ENCODE measurements around the gene PLEKHH2. TPM values are rescaled to one million over a fixed set of nuclear protein-coding genes. Genes with fewer than 3 reads are reported as not detected.
"Not testable (repeated sequence)": the region's sequence is repeated elsewhere in the genome, so short reads cannot be mapped to it uniquely, and the experiment has no call there.

PLEKHH2 gene
- polyA plus RNA-seq, 1 donor: 14.7 TPM

GRCh38 chr2:43685357-43685756 lies 48.3 kb downstream of the PLEKHH2 start:
- no peak overlapping the region for H3K27ac ChIP-seq (ENCODE audit: low read length)
- no CpG with 5 or more reads among the region's 5 CpGs for WGBS (ENCODE audit: insufficient coverage, low lambda C conversion rate)
- H3K9me3 ChIP-seq (ENCODE audit: control insufficient read depth, low read depth, low read length): no peaks in the 10 kb centered on the region

DNA sequence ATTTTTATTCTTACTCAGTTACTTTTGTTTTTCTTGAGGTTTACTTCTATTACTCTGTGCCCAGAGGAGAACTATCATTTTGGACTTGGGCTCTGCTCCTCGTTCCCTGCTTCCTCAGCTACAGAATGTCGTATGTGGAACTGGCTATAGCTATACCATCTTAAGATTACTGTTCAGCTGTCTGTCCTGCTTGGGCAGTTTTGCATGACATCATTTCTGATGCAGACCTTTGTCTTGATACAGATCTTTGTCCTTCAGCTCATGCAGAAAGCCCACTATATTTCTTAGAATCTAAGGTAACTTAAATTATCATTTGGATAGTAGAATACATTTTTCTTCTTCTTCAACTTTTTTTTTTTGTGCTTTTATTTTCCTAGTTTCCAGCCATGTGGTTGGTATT lies 52.9 kb downstream of the PLEKHH2 start:
- Histone ChIP-seq H3K36me3 (ENCODE audit: control insufficient read depth, insufficient read depth, low read length) (no peaks in the 10 kb centered on the region), H3K4me3 (ENCODE audit: low read length) (no peak overlapping the region), H3K9me3 (ENCODE audit: control insufficient read depth, low read depth, low read length) (no peaks in the 10 kb centered on the region), H3K27ac (ENCODE audit: low read length) (no peak overlapping the region), H3K4me1 (ENCODE audit: control insufficient read depth, insufficient read depth, low read length) (no peaks in the 10 kb centered on the region), H3K27me3 (ENCODE audit: control insufficient read depth, insufficient read depth, low read length) (no peaks in the 10 kb centered on the region)
- DNase-seq: no peak
- no CpG with 5 or more reads among the region's 2 CpGs for WGBS (ENCODE audit: insufficient coverage, low lambda C conversion rate)

More at GRCh38 chr2:43685357-43685756, 48.3 kb downstream of the PLEKHH2 start:
- H3K4me3 ChIP-seq (ENCODE audit: low read length): no peak overlapping the region
- H3K27me3 ChIP-seq (ENCODE audit: control insufficient read depth, insufficient read depth, low read length): no peaks in the 10 kb centered on the region
- no peaks in the 10 kb centered on the region for H3K4me1 ChIP-seq (ENCODE audit: control insufficient read depth, insufficient read depth, low read length)
- no peaks in the 10 kb centered on the region for H3K36me3 ChIP-seq (ENCODE audit: control insufficient read depth, insufficient read depth, low read length)
- DNase-seq: no peak

DNA sequence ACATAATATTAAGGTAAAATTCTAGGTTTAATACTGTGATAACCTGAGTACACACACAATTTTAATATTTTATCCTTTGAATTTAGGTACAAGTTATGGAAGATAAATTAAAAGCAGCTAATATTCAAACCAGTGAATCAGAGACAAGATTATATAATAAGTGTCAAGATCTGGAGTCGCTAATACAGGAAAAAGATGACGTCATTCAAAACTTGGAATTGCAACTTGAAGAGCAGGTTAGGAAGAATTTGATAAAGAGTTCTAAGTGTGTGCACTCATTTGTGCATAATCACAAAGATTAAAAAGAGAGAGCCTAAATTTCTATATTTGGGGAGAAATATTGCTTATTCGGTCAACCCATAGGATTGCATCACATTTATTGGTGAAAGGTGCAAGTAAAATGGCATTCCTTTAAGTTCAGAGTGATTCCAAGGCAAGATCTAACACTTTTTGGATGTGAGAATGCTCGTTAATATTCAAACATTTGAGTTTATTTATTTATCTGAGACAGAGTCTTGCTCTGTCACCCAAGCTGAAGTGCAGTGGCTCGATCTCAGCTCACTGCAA lies 55.5 kb downstream of the PLEKHH2 start:
- WGBS (ENCODE audit: insufficient coverage, low lambda C conversion rate): 86% methylated on average over 2 of the region's 5 CpGs
- H3K27me3 ChIP-seq (ENCODE audit: control insufficient read depth, insufficient read depth, low read length): no peaks in the 10 kb centered on the region

DNA sequence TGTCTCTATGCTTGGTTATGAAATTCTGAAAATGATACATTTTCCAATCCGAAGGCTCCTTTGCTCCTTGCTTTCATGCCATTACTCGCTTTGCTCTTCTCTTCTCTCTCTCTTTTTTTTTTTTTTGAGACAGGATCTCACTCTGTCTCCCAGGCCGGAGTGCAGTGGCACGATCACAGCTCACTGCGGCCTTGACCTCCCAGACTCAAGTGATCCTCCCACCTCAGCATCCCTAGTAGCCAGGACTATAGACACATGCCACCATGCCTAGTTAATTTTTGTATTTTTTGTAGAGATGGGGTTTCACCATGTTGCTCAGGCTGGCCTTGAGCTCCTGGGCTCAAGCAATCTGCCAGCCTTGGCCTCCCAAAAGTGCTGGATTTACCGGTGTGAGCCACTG lies 61.1 kb downstream of the PLEKHH2 start:
- not testable (repeated sequence) for H3K36me3 ChIP-seq (ENCODE audit: control insufficient read depth, insufficient read depth, low read length); DNase-seq; H3K27ac ChIP-seq (ENCODE audit: low read length); H3K4me3 ChIP-seq (ENCODE audit: low read length); H3K4me1 ChIP-seq (ENCODE audit: control insufficient read depth, insufficient read depth, low read length); H3K9me3 ChIP-seq (ENCODE audit: control insufficient read depth, low read depth, low read length); H3K27me3 ChIP-seq (ENCODE audit: control insufficient read depth, insufficient read depth, low read length)
- WGBS (ENCODE audit: insufficient coverage, low lambda C conversion rate): 86% methylated on average over 2 of the region's 6 CpGs

More for the DNA sequence above, 55.5 kb downstream of the PLEKHH2 start:
- DNase-seq: no peak
- no peaks in the 10 kb centered on the region for H3K9me3 ChIP-seq (ENCODE audit: control insufficient read depth, low read depth, low read length)
- H3K36me3 ChIP-seq (ENCODE audit: control insufficient read depth, insufficient read depth, low read length): no peaks in the 10 kb centered on the region
- H3K4me3 ChIP-seq (ENCODE audit: low read length): no peak overlapping the region
- H3K27ac ChIP-seq (ENCODE audit: low read length): no peak overlapping the region
- no peaks in the 10 kb centered on the region for H3K4me1 ChIP-seq (ENCODE audit: control insufficient read depth, insufficient read depth, low read length)

- WGBS (ENCODE audit: insufficient coverage, low lambda C conversion rate): 100% methylated on average over 1 of the region's 3 CpGs
- H3K4me3 ChIP-seq (ENCODE audit: low read length): no peak overlapping the region
- H3K27me3 ChIP-seq (ENCODE audit: control insufficient read depth, insufficient read depth, low read length): no peaks in the 10 kb centered on the region
- H3K36me3 ChIP-seq (ENCODE audit: control insufficient read depth, insufficient read depth, low read length): no peaks in the 10 kb centered on the region
- H3K4me1 ChIP-seq (ENCODE audit: control insufficient read depth, insufficient read depth, low read length): no peaks in the 10 kb centered on the region
- no peak for DNase-seq
- no peak overlapping the region for H3K27ac ChIP-seq (ENCODE audit: low read length)
- H3K9me3 ChIP-seq (ENCODE audit: control insufficient read depth, low read depth, low read length): no peaks in the 10 kb centered on the region
Measured at GRCh38 chr2:43699761-43700160, 62.7 kb downstream of the PLEKHH2 start.

DNA sequence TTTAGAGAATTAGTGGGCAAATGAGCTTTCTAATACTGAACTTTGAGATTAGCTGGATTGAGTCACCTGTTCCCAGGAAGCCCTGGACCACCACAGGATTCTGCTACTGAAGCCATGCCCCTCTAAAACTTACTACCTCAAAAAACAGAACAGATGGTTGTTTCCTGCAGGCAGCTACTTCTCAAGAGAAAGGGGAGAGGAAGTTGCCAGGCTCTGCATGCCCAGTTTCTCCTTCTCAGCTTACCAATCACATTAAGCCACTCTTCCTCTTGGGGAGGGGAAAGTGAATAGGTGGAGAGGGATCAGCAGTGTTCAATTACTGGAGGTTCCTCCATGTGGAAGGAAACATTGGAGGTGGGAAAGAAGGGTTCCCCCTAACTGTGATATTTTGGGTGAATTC lies 64.1 kb downstream of the PLEKHH2 start:
- Histone ChIP-seq H3K36me3 (ENCODE audit: control insufficient read depth, insufficient read depth, low read length) (no peaks in the 10 kb centered on the region), H3K9me3 (ENCODE audit: control insufficient read depth, low read depth, low read length) (no peaks in the 10 kb centered on the region), H3K4me3 (ENCODE audit: low read length) (no peak overlapping the region), H3K27me3 (ENCODE audit: control insufficient read depth, insufficient read depth, low read length) (no peaks in the 10 kb centered on the region), H3K4me1 (ENCODE audit: control insufficient read depth, insufficient read depth, low read length) (no peaks in the 10 kb centered on the region), H3K27ac (ENCODE audit: low read length) (no peak overlapping the region)
- no peak for DNase-seq

DNA sequence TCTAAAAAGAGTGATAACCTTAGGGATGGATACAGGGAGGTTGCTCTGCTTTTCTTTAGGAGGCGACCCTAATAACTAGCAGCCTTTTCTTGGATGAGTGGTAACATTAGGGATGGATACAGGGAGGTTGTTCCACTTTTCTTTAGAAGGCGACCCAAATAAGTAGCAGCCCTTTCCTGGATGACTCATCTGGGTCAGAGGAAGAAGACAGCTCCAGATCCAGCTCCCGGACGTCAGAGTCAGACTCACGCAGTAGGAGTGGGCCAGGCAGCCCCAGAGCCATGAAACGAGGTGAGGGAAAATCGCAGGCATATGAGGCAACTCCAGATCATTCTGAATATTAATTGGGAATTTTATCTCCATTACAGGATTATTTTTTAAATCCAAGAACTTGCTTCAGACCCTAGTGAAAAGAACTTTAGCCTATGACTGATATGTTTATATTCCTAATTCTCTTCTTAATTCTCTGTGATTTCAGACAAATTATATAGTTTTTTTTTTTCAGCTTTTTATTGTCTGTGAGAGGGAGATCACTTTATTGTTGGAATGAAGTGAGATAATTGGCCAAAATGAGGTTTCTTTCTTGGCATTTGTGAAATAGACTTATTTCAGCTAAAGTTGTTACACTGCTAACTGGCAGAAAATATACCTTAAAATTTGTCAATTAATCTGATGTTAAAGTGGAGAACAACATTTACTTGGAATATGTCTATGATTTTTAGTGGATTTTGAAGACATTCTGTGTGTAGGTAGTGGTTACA lies 70.4 kb downstream of the PLEKHH2 start:
- H3K36me3 ChIP-seq (ENCODE audit: control insufficient read depth, insufficient read depth, low read length): no peaks in the 10 kb centered on the region
- no peak overlapping the region for H3K4me3 ChIP-seq (ENCODE audit: low read length)
- DNase-seq: no peak
- H3K4me1 ChIP-seq (ENCODE audit: control insufficient read depth, insufficient read depth, low read length): no peaks in the 10 kb centered on the region
- no peaks in the 10 kb centered on the region for H3K9me3 ChIP-seq (ENCODE audit: control insufficient read depth, low read depth, low read length)
- WGBS (ENCODE audit: insufficient coverage, low lambda C conversion rate): 100% methylated on average over 2 of the region's 7 CpGs
- no peak overlapping the region for H3K27ac ChIP-seq (ENCODE audit: low read length)
- H3K27me3 ChIP-seq (ENCODE audit: control insufficient read depth, insufficient read depth, low read length): no peaks in the 10 kb centered on the region

GRCh38 chr2:43708178-43708577 lies 71.1 kb downstream of the PLEKHH2 start:
- Histone ChIP-seq H3K27me3 (ENCODE audit: control insufficient read depth, insufficient read depth, low read length) (no peaks in the 10 kb centered on the region), H3K36me3 (ENCODE audit: control insufficient read depth, insufficient read depth, low read length) (no peaks in the 10 kb centered on the region), H3K9me3 (ENCODE audit: control insufficient read depth, low read depth, low read length) (no peaks in the 10 kb centered on the region), H3K4me1 (ENCODE audit: control insufficient read depth, insufficient read depth, low read length) (no peaks in the 10 kb centered on the region), H3K27ac (ENCODE audit: low read length) (no peak overlapping the region), H3K4me3 (ENCODE audit: low read length) (no peak overlapping the region)
- no CpG with 5 or more reads among the region's 6 CpGs for WGBS (ENCODE audit: insufficient coverage, low lambda C conversion rate)
- no peak for DNase-seq

- H3K4me3 ChIP-seq (ENCODE audit: low read length): no peak overlapping the region
- no peaks in the 10 kb centered on the region for H3K9me3 ChIP-seq (ENCODE audit: control insufficient read depth, low read depth, low read length)
- no peak overlapping the region for H3K27ac ChIP-seq (ENCODE audit: low read length)
- no peaks in the 10 kb centered on the region for H3K27me3 ChIP-seq (ENCODE audit: control insufficient read depth, insufficient read depth, low read length)
- H3K4me1 ChIP-seq (ENCODE audit: control insufficient read depth, insufficient read depth, low read length): no peaks in the 10 kb centered on the region
- H3K36me3 ChIP-seq (ENCODE audit: control insufficient read depth, insufficient read depth, low read length): no peaks in the 10 kb centered on the region
- DNase-seq: no peak
Measured at GRCh38 chr2:43708891-43709290, 71.8 kb downstream of the PLEKHH2 start.

DNA sequence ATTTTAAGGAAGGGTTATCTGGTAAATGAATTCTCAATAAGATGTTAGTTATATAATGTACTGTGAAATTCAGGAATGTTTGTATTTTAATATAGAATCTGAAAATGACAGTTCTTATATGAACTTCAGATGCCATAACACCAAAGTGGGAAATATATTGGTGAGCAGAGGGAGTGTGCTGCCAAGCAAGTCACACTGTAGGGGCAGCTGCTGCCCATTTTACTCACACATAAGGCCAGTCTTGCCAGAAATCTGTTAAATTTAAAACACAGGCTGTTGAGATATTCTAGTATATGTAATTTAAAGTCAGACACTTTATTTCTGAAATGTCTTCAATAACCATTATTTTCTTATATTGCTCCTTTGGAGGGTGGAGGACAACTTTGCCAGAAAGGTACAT lies 73.8 kb downstream of the PLEKHH2 start:
- H3K4me3 ChIP-seq (ENCODE audit: low read length): no peak overlapping the region

DNA sequence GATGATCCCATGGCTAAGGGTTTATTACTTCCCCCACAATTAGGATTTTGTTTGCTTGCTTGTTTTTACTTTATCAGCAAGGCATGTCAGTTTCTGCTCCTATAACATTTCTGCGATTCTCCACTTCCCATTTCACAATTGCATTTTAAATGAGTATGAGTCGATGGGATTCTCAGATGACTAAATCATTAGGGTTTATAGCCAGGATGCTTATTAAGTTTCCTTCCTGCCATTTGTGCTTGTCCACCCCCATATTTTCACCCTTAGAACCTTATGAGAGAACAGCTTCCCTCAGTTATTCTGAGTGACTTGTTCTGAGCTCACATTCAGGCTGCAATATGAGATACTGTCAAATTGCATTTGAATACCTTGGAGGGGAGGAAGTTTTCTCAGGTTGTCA lies 77.1 kb downstream of the PLEKHH2 start:
- H3K36me3 ChIP-seq (ENCODE audit: control insufficient read depth, insufficient read depth, low read length): no peaks in the 10 kb centered on the region
- WGBS (ENCODE audit: insufficient coverage, low lambda C conversion rate): 83% methylated on average over 1 of the region's 2 CpGs
- no peak overlapping the region for H3K27ac ChIP-seq (ENCODE audit: low read length)

More for the DNA sequence above, 73.8 kb downstream of the PLEKHH2 start:
- no peaks in the 10 kb centered on the region for H3K36me3 ChIP-seq (ENCODE audit: control insufficient read depth, insufficient read depth, low read length)
- no peak for DNase-seq
- H3K4me1 ChIP-seq (ENCODE audit: control insufficient read depth, insufficient read depth, low read length): no peaks in the 10 kb centered on the region
- H3K27me3 ChIP-seq (ENCODE audit: control insufficient read depth, insufficient read depth, low read length): no peaks in the 10 kb centered on the region
- no peak overlapping the region for H3K27ac ChIP-seq (ENCODE audit: low read length)
- H3K9me3 ChIP-seq (ENCODE audit: control insufficient read depth, low read depth, low read length): no peaks in the 10 kb centered on the region

More for the DNA sequence above, 77.1 kb downstream of the PLEKHH2 start:
- Histone ChIP-seq H3K27me3 (ENCODE audit: control insufficient read depth, insufficient read depth, low read length) (no peaks in the 10 kb centered on the region), H3K9me3 (ENCODE audit: control insufficient read depth, low read depth, low read length) (no peaks in the 10 kb centered on the region), H3K4me3 (ENCODE audit: low read length) (no peak overlapping the region), H3K4me1 (ENCODE audit: control insufficient read depth, insufficient read depth, low read length) (no peaks in the 10 kb centered on the region)
- DNase-seq: no peak

All from large intestine (tissue), 3 donors.